Common myeloid progenitor, CD34-positive (primary cell): ENCODE results near the gene CEP170.
"Not testable (repeated sequence)": the region's sequence is repeated elsewhere in the genome, so short reads cannot be mapped to it uniquely, and the experiment has no call there.

Source experiments
- CTCF ChIA-PET: fragments of 350-600 bp; sonication (Branson Sonifier 250); formaldehyde crosslinking; loops from one replicate; lab custom pipeline; 2021; ENCODE audit warnings: antibody characterized with exemption; lab: Charles Lee
- POLR2A ChIA-PET: fragments of 350-600 bp; sonication (Branson Sonifier 250); formaldehyde crosslinking; loops from one replicate; lab custom pipeline; 2021; ENCODE audit warnings: antibody characterized with exemption; lab: Charles Lee
- DNase-seq, 3 donors: peaks; one replicate each; pipeline versions ENCODE4 v3.0.0 to v3.0.0-alpha.2; 2013
- H3K27ac ChIP-seq, 2 experiments: 1 replicate in 1 of 2; 2 replicates in 1 of 2; pipeline ENCODE4 v1.7.0; 2013; ENCODE audit warnings: inconsistent platforms in 2 of 2, low read length in 2 of 2, mild to moderate bottlenecking in 2 of 2, low read depth in 1 of 2, moderate library complexity in 1 of 2; ENCODE audit not compliant: severe bottlenecking in 2 of 2, insufficient read depth in 1 of 2, poor library complexity in 1 of 2
- H3K27me3 ChIP-seq, 5 experiments: replicated peaks in 2 of 5; 1 replicate in 3 of 5; 2 replicates in 2 of 5; pipeline versions ENCODE4 v1.6.1 to v1.7.0; 2013; ENCODE audit warnings: low read length in 4 of 5, mild to moderate bottlenecking in 2 of 5, moderate library complexity in 2 of 5, inconsistent platforms in 1 of 5; ENCODE audit not compliant: insufficient read depth in 5 of 5, control insufficient read depth in 4 of 5
- H3K36me3 ChIP-seq, 4 experiments: 1 replicate in 2 of 4; 2 replicates in 2 of 4; pipeline versions ENCODE4 v1.6.1 to v1.7.0; 2013; ENCODE audit warnings: low read length in 3 of 4, control low read depth in 1 of 4, mild to moderate bottlenecking in 1 of 4; ENCODE audit not compliant: control insufficient read depth in 4 of 4, insufficient read depth in 4 of 4
- H3K4me1 ChIP-seq, 4 experiments: 1 replicate in 3 of 4; 2 replicates in 1 of 4; pipeline versions ENCODE4 v1.6.1 to v1.7.1; 2013; ENCODE audit warnings: low read length in 3 of 4, mild to moderate bottlenecking in 3 of 4, control low read depth in 1 of 4, inconsistent platforms in 1 of 4, moderate library complexity in 1 of 4; ENCODE audit not compliant: control insufficient read depth in 4 of 4, insufficient read depth in 4 of 4; ENCODE audit errors: control extremely low read depth in 1 of 4
- H3K4me3 ChIP-seq, 7 experiments: 1 replicate in 4 of 7; 2 replicates in 3 of 7; pipeline versions ENCODE4 v1.5.1 to v1.7.0; 2013; ENCODE audit warnings: mild to moderate bottlenecking in 7 of 7, low read length in 6 of 7, moderate library complexity in 6 of 7, inconsistent platforms in 2 of 7, low read depth in 2 of 7, control low read depth in 1 of 7; ENCODE audit not compliant: insufficient read depth in 4 of 7, control insufficient read depth in 1 of 7; ENCODE audit errors: extremely low read depth in 1 of 7
- H3K9me3 ChIP-seq, 5 experiments: 1 replicate in 4 of 5; 2 replicates in 1 of 5; pipeline versions ENCODE4 v1.6.1 to v1.7.1; 2013; ENCODE audit warnings: low read length in 4 of 5, mild to moderate bottlenecking in 2 of 5, inconsistent platforms in 1 of 5, low read depth in 1 of 5, moderate library complexity in 1 of 5; ENCODE audit not compliant: control insufficient read depth in 4 of 5, insufficient read depth in 2 of 5; ENCODE audit errors: control extremely low read depth in 1 of 5
- WGBS: methylation state at CpG from one replicate; pipeline ENCODE4 v1.1.5; 2013; ENCODE audit not compliant: insufficient coverage; 5-methylcytosine and 5-hydroxymethylcytosine counted together

The CEP170 gene

GRCh38 chr1:243122876-243123409 is 132.1 kb downstream of the CEP170 start:
- H3K9me3 ChIP-seq, POLR2A ChIA-PET, CTCF ChIA-PET, H3K4me3 ChIP-seq, H3K27ac ChIP-seq, H3K27me3 ChIP-seq, H3K4me1 ChIP-seq: not testable (repeated sequence)
- peak in 2 of 3 donors; percentile 26 to 56 for DNase-seq
- WGBS = no CpG with 5 or more reads among the region's 5 CpGs
- H3K36me3 ChIP-seq = peaks cover 2 to 12% (median 5%) of the 10 kb centered on the region in 4 experiments

GRCh38 chr1:243121939-243122338 is 133.1 kb downstream of the CEP170 start:
- H3K4me3 ChIP-seq, DNase-seq, H3K27me3 ChIP-seq, POLR2A ChIA-PET, CTCF ChIA-PET, H3K27ac ChIP-seq, H3K36me3 ChIP-seq, H3K4me1 ChIP-seq, H3K9me3 ChIP-seq: not testable (repeated sequence)
- WGBS = no CpG with 5 or more reads among the region's 5 CpGs

- 100% methylated on average over 3 of the region's 5 CpGs for WGBS
- CTCF ChIA-PET, H3K4me1 ChIP-seq, POLR2A ChIA-PET, H3K27me3 ChIP-seq, DNase-seq, H3K9me3 ChIP-seq, H3K36me3 ChIP-seq, H3K4me3 ChIP-seq, H3K27ac ChIP-seq: not testable (repeated sequence)
Observed at GRCh38 chr1:243118601-243119322, 136.3 kb downstream of the CEP170 start.

- H3K4me3 ChIP-seq, H3K4me1 ChIP-seq, H3K27ac ChIP-seq, CTCF ChIA-PET, H3K27me3 ChIP-seq, DNase-seq, POLR2A ChIA-PET, H3K36me3 ChIP-seq, H3K9me3 ChIP-seq: not testable (repeated sequence)
- no CpG with 5 or more reads among the region's 7 CpGs for WGBS
Observed at GRCh38 chr1:243116187-243116586, 138.9 kb downstream of the CEP170 start.

GRCh38 chr1:243114769-243115168 is 140.3 kb downstream of the CEP170 start:
- H3K4me3 ChIP-seq, DNase-seq, H3K27me3 ChIP-seq, H3K36me3 ChIP-seq, H3K9me3 ChIP-seq, POLR2A ChIA-PET, H3K27ac ChIP-seq, H3K4me1 ChIP-seq: not testable (repeated sequence)
- WGBS = 84% methylated on average over 3 of the region's 3 CpGs
- CTCF ChIA-PET = interaction anchor here (0.6 kb wide), 1 partner anchor 241 kb away, joined by 3 read pairs; no protein-coding TSS in a partner anchor

- CTCF ChIA-PET, POLR2A ChIA-PET, H3K4me1 ChIP-seq, H3K36me3 ChIP-seq, H3K27me3 ChIP-seq, H3K9me3 ChIP-seq, H3K27ac ChIP-seq: not testable (repeated sequence)
- peak in 2 of 3 donors; percentile 30 to 61 for DNase-seq
- 8% methylated on average over 4 of the region's 8 CpGs for WGBS
- peak overlapping the region in 1 of 7 experiments; percentile 40 for H3K4me3 ChIP-seq
Observed at GRCh38 chr1:243114059-243114713, 140.9 kb downstream of the CEP170 start.

DNA sequence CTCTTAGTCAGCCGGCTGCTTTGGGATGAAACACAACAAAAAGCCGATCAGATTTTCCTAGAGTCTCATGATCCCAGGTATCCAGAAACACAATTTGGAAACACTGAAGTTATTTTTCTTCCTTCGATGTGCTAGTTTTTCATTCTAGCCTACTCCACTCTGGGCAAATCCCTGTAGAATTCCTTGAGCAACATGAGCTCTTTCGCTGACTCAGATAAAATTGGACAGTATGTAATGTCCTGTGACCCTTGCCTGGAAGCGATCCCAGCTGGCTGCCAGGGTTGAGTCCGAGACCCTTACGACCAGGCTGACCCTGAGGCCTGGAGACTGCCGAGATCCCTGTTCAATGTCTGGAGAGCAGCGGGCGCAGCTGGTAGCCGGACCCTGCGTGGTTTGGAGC is 147.9 kb downstream of the CEP170 start:
- H3K4me1 ChIP-seq, H3K9me3 ChIP-seq, H3K27me3 ChIP-seq, H3K27ac ChIP-seq, H3K36me3 ChIP-seq, DNase-seq, H3K4me3 ChIP-seq, CTCF ChIA-PET, POLR2A ChIA-PET: not testable (repeated sequence)
- 97% methylated on average over 8 of the region's 12 CpGs for WGBS
